Liver (tissue), 9 donors: Measurements from ENCODE around the gene CD9. TPM values are rescaled to one million over a fixed set of nuclear protein-coding genes. Genes with fewer than 3 reads are reported as not detected.

Experiments used
- DNase-seq: peaks from one replicate; pipeline ENCODE4 v3.0.0-alpha.2; 2017; ENCODE audit warnings: low spot score
- H3K27ac ChIP-seq, 2 donors: one replicate each; pipeline ENCODE4 v1.7.0; 2013; ENCODE audit warnings: inconsistent platforms in 2 of 2, low read length in 2 of 2, control low read depth in 1 of 2, low read depth in 1 of 2, mild to moderate bottlenecking in 1 of 2
- H3K27me3 ChIP-seq, 4 donors: one replicate each; pipeline versions ENCODE4 v1.6.1 to v1.7.0; 2013; ENCODE audit warnings: low read length in 3 of 4, inconsistent platforms in 1 of 4, mild to moderate bottlenecking in 1 of 4, moderate library complexity in 1 of 4; ENCODE audit not compliant: control insufficient read depth in 4 of 4, insufficient read depth in 4 of 4
- H3K36me3 ChIP-seq, 4 donors: one replicate each; pipeline versions ENCODE4 v1.6.1 to v1.7.0; 2013; ENCODE audit warnings: low read length in 3 of 4, mild to moderate bottlenecking in 3 of 4, low read depth in 1 of 4, moderate library complexity in 1 of 4; ENCODE audit not compliant: control insufficient read depth in 4 of 4, insufficient read depth in 3 of 4
- H3K4me1 ChIP-seq, 4 donors: one replicate each; pipeline versions ENCODE4 v1.6.1 to v1.7.0; 2013; ENCODE audit warnings: low read length in 3 of 4, mild to moderate bottlenecking in 3 of 4, moderate library complexity in 1 of 4; ENCODE audit not compliant: control insufficient read depth in 4 of 4, insufficient read depth in 4 of 4
- H3K4me3 ChIP-seq, 3 donors: one replicate each; pipeline versions ENCODE4 v1.6.1 to v1.7.0; 2013; ENCODE audit warnings: low read length in 3 of 3, control low read depth in 1 of 3, low read depth in 1 of 3, mild to moderate bottlenecking in 1 of 3
- H3K9ac ChIP-seq, 2 donors: one replicate each; pipeline ENCODE4 v1.7.0; 2013; ENCODE audit warnings: low read length in 2 of 2, mild to moderate bottlenecking in 2 of 2, moderate library complexity in 2 of 2, control low read depth in 1 of 2, low read depth in 1 of 2
- H3K9me3 ChIP-seq, 4 donors: one replicate each; pipeline versions ENCODE4 v1.6.1 to v1.7.0; 2013; ENCODE audit warnings: low read length in 3 of 4; ENCODE audit not compliant: control insufficient read depth in 4 of 4
- FOXA1 ChIP-seq: IDR thresholded peaks from 2 replicates; pipeline ENCODE4 v1.6.1; 2016; ENCODE audit warnings: antibody characterized with exemption
- FOXA2 ChIP-seq: IDR thresholded peaks from 2 replicates; pipeline ENCODE4 v1.6.1; 2016; ENCODE audit warnings: antibody characterized with exemption
- GABPA ChIP-seq, 2 donors: IDR thresholded peaks in 1 of 2; conservative IDR thresholded peaks in 1 of 2; 2 replicates each; pipeline ENCODE4 v1.6.1; 2016; ENCODE audit warnings: antibody characterized with exemption in 2 of 2, mild to moderate bottlenecking in 1 of 2, moderate library complexity in 1 of 2
- HNF4A ChIP-seq, 2 donors: conservative IDR thresholded peaks; 2 replicates each; pipeline ENCODE4 v1.6.1; 2016; ENCODE audit warnings: antibody characterized with exemption in 2 of 2, mild to moderate bottlenecking in 2 of 2
- JUND ChIP-seq, 2 donors: IDR thresholded peaks; 2 replicates each; pipeline ENCODE4 v1.6.1; 2016; ENCODE audit warnings: antibody characterized with exemption in 2 of 2
- MAX ChIP-seq: IDR thresholded peaks from 2 replicates; pipeline ENCODE4 v1.6.1; 2016; ENCODE audit warnings: antibody characterized with exemption
- NR2F2 ChIP-seq: IDR thresholded peaks from 2 replicates; pipeline ENCODE4 v1.6.1; 2016; ENCODE audit warnings: antibody characterized with exemption
- REST ChIP-seq: IDR thresholded peaks from 2 replicates; pipeline ENCODE4 v1.6.1; 2016; ENCODE audit warnings: antibody characterized with exemption, mild to moderate bottlenecking
- RXRA ChIP-seq, 2 donors: IDR thresholded peaks; 2 replicates each; pipeline ENCODE4 v1.6.1; 2017 to 2018; ENCODE audit warnings: antibody characterized with exemption in 2 of 2, mild to moderate bottlenecking in 1 of 2
- SP1 ChIP-seq: IDR thresholded peaks from 2 replicates; pipeline ENCODE4 v1.6.1; 2018; ENCODE audit warnings: antibody characterized with exemption, mild to moderate bottlenecking
- YY1 ChIP-seq: IDR thresholded peaks from 2 replicates; pipeline ENCODE4 v1.6.1; 2016; ENCODE audit warnings: antibody characterized with exemption, mild to moderate bottlenecking
- WGBS: extraction: QIAGEN DNeasy Blood & Tissue Kit; methylation state at CpG from one replicate; pipeline ENCODE4 v1.1.7; 2013; 5-methylcytosine and 5-hydroxymethylcytosine counted together
- polyA plus RNA-seq, 2 donors: library from polyadenylated mRNA; stranded (reverse) in 1 of 2; unstranded in 1 of 2; fragments of 200-250 nt in 1 of 2; fragments of >200 nt in 1 of 2; fragmentation: Nextera tagmentation in 1 of 2; extraction: Ambion mirVana in 1 of 2; gene quantifications; one replicate each; pipeline versions ENCODE4 v1.2.1 to v1.2.3, GENCODE V29; 2013 to 2015
- total RNA-seq, 2 donors: library from RNA; depleted of rRNA; stranded (reverse); fragments of >200 nt; gene quantifications; one replicate each; pipeline ENCODE4 v1.2.3, GENCODE V29; 2014
- donor health status: healthy.
- donor health status: healthy.
- donor health status: healthy.
- donor health status: healthy.
- donor health status: healthy.

The CD9 gene
- total and polyA plus RNA-seq, 4 donors = 18.7 to 65.2 (median 32.4) TPM

GRCh38 chr12:6237830-6238229 is 37.6 kb downstream of the CD9 start:
- TF ChIP-seq NR2F2 (no peak), RXRA (IDR thresholded peaks at IDR 0.05) (no peak), REST (no peak), GABPA (IDR thresholded peaks at IDR 0.05 in 1 of 2, conservative IDR thresholded peaks at IDR 0.05 in 1 of 2) (no peak), YY1 (no peak), FOXA1 (no peak)
- DNase-seq = no peak
- Histone ChIP-seq H3K27ac (no peak overlapping the region), H3K4me1 (no peaks in the 10 kb centered on the region), H3K36me3 (peaks cover 4 to 20% (median 9%) of the 10 kb centered on the region in 4 donors), H3K27me3 (no peaks in the 10 kb centered on the region), H3K9me3 (no peaks in the 10 kb centered on the region), H3K9ac (no peak overlapping the region), H3K4me3 (no peak overlapping the region)
- WGBS = 50% methylated on average over 1 of the region's 1 CpG

- no peaks in the 10 kb centered on the region for H3K4me1 ChIP-seq
- peaks cover 4 to 20% (median 9%) of the 10 kb centered on the region in 4 donors for H3K36me3 ChIP-seq
- DNase-seq = no peak
- TF ChIP-seq MAX (no peak), SP1 (no peak), FOXA2 (no peak), HNF4A (conservative IDR thresholded peaks at IDR 0.05) (no peak), JUND (IDR thresholded peaks at IDR 0.05) (no peak)
- WGBS = 92% methylated on average over 3 of the region's 3 CpGs
- no peak overlapping the region for H3K27ac ChIP-seq
- no peak overlapping the region for H3K4me3 ChIP-seq
- no peaks in the 10 kb centered on the region for H3K27me3 ChIP-seq
- H3K9me3 ChIP-seq = no peaks in the 10 kb centered on the region
- no peak overlapping the region for H3K9ac ChIP-seq
Measured at GRCh38 chr12:6238875-6239274, 38.7 kb downstream of the CD9 start.

- WGBS = 57% methylated on average over 7 of the region's 7 CpGs
- Histone ChIP-seq H3K27ac (no peak overlapping the region), H3K4me3 (no peak overlapping the region), H3K27me3 (no peaks in the 10 kb centered on the region), H3K36me3 (peaks cover 0 to 4% (median under 1%) of the 10 kb centered on the region in 4 donors), H3K4me1 (no peaks in the 10 kb centered on the region), H3K9ac (no peak overlapping the region), H3K9me3 (no peaks in the 10 kb centered on the region)
- no peak for DNase-seq
- no peak for TF ChIP-seq REST
- TF ChIP-seq NR2F2 = peak; percentile 67
Measured at GRCh38 chr12:6241495-6241894, 41.3 kb downstream of the CD9 start.
